C4-2B (cell line): ENCODE data around the gene ADISSP.

Experiments
- H3K27ac ChIP-seq: fragments of 450-650 bp; 2 replicates; pipeline ENCODE4 v1.5.1; 2017
- ZFX ChIP-seq: fragments of 450-650 bp; IDR thresholded peaks from 2 replicates; pipeline ENCODE4 v1.6.1; 2017
- TF ChIP-seq, protein P1 (sequence below): fragments of 450-650 bp; conservative IDR thresholded peaks from 2 replicates; pipeline ENCODE4 v1.5.1; 2017; ENCODE audit warnings: mild to moderate bottlenecking

Gene ADISSP

DNA sequence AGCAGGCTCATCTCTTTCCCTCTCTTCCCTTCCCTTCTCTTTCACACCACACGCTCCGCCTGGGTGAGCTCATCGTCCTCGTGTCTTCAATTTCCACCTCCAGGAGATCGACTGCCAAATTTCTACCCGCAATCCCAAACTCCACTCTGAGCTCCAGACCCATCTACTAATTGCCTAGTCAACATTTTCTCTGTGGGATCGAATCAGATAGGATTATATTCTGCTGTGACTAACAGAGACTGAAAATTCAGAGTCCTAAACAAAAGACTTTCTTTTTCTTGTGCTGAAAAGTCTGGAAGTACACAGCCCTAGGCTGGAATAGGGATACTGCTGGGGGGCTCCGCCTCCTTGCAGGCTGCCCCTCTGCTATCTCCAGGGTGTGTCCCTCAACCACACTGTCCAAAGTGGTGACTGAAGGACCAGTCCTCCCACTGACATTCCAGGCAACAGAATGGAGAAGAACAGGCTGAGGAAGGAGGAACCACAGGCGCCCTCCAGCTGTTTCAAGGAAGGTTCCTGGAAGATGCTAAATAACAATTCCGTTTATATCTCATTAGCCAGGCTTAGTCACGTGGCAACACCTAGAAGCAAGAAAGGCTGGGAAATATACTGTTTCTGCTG lies 40.0 kb downstream of the ADISSP start:
- TF ChIP-seq, protein P1, sequence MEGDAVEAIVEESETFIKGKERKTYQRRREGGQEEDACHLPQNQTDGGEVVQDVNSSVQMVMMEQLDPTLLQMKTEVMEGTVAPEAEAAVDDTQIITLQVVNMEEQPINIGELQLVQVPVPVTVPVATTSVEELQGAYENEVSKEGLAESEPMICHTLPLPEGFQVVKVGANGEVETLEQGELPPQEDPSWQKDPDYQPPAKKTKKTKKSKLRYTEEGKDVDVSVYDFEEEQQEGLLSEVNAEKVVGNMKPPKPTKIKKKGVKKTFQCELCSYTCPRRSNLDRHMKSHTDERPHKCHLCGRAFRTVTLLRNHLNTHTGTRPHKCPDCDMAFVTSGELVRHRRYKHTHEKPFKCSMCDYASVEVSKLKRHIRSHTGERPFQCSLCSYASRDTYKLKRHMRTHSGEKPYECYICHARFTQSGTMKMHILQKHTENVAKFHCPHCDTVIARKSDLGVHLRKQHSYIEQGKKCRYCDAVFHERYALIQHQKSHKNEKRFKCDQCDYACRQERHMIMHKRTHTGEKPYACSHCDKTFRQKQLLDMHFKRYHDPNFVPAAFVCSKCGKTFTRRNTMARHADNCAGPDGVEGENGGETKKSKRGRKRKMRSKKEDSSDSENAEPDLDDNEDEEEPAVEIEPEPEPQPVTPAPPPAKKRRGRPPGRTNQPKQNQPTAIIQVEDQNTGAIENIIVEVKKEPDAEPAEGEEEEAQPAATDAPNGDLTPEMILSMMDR, result no peak
- no peak for TF ChIP-seq ZFX
- no peak overlapping the region for H3K27ac ChIP-seq

GRCh38 chr20:3724356-3724755 lies 43.2 kb downstream of the ADISSP start:
- no peak for TF ChIP-seq ZFX
- TF ChIP-seq, protein P1, result no peak
- H3K27ac ChIP-seq, result no peak overlapping the region

DNA sequence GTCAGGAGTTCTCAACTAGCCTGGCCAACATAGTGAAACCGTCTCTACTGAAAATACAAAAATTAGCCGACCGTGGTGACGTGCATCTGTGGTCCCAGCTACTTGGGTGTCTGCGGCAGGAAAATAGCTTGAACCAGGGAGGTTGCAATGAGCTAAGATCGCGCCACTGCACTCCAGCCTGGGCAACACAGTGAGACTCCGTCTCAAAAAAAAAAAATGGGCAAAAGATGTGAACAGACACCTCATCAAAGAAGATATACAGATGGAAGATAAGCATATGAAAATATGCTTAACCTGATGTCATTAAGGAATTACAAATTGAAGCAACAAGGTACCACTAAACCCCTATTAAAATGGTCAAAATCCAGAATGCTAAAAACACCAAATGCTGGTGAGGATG lies 44.3 kb downstream of the ADISSP start:
- TF ChIP-seq, protein P1, result no peak
- no peak for TF ChIP-seq ZFX
- H3K27ac ChIP-seq, result no peak overlapping the region

DNA sequence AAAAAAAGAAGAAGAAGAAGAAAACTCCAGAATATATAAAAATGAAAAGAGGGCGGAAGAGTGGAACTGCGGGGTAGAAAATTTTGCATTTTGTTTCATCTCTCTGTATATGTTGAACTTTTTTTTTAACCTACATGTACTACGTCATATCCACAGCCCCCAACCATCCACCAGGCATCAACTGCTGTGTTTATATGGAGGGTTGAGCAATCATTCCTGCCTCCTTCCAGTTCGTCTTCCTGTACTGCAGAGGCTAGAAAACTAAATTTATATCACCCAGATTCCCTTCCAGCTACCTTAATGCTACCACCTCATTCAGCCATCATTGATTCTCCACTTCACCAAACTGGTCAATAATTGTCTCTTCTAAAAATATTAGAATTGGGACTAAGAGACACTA lies 45.6 kb downstream of the ADISSP start:
- TF ChIP-seq, protein P1, result no peak
- no peak for TF ChIP-seq ZFX
- no peak overlapping the region for H3K27ac ChIP-seq

- no peak for TF ChIP-seq ZFX
- TF ChIP-seq, protein P1, result no peak
- no peak overlapping the region for H3K27ac ChIP-seq
Observed at GRCh38 chr20:3720626-3721025, 46.9 kb downstream of the ADISSP start.

DNA sequence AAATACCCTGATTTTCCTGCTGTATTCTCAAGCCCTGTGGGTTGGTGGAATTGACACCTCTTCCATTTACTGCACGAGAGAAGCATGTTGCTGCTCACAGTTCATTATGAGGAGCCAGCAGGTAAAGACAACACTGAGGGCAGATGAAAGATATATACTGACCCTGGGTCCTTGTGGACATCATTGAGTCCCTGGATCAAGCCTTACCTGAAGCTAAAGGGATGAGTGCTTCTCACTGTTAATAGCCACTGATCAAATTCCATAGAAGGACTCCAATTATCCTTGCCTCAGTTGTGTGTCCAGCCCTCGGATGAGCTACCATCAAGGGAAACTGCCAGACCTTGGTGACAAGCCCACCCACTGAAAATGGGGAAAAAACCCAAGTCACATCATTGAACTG lies 47.5 kb downstream of the ADISSP start:
- H3K27ac ChIP-seq, result no peak overlapping the region
- TF ChIP-seq, protein P1, result no peak
- no peak for TF ChIP-seq ZFX

- H3K27ac ChIP-seq, result no peak overlapping the region
- TF ChIP-seq ZFX, result no peak
- TF ChIP-seq, protein P1, result no peak
Observed at GRCh38 chr20:3719046-3719445, 48.5 kb downstream of the ADISSP start.
